IPS-NIHi7 (cell line): ENCODE measurements around the gene KHDC4.

Experiments used
- DNase-seq: peaks from one replicate; pipeline ENCODE4 v3.0.0; 2012; ENCODE audit warnings: mixed read lengths; ENCODE audit errors: extremely low spot score

Gene KHDC4

GRCh38 chr1:155934097-155934935, at the start of gene KHDC4:
KHDC4 (minus strand) TSS chr1:155934413; CDS start chr1:155934373, 40 bp downstream.
- DNase-seq, result peak; percentile 96

GRCh38 chr1:155983191-155984024, 49.2 kb upstream of the KHDC4 start:
- DNase-seq, result no peak

- DNase-seq, result no peak
Measured at GRCh38 chr1:155982106-155982505, 47.9 kb upstream of the KHDC4 start.

GRCh38 chr1:155981266-155982088, 47.3 kb upstream of the KHDC4 start:
- DNase-seq, result no peak

DNA sequence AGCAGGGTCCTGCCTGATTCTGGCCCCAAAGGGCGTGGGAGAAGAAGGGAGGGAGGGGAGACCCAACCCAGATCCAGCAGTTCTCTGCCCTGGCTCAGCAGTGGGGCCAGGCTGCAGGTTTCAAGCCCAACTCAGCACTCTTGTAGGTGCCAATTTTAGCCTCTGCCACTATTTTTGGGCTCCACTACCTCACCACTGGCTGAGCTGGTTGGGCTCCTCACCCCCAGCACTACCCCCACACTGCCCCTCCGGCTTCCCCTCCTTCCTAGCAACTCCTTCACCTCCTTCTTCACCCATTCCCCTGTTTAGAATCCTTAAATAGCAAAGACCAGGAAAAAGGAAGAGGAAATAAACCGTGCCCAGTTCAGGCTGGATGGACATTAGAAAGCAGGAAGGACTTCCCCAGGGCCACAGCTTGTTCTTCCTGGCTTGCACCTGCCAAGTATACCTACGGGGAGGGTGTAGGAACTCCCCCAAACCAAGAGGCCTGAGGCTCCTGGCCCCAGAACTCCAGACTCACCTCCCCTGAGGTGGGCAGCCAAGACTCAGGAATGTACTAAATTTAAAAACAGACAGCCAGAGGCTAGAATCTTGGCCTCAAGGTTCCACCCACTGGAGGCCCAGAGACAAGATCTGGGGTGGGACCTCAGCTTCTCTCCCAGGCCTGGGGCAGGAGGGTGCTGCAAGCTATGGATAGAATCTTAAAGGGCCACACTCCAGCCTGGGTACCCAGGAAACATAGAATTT, 45.6 kb upstream of the KHDC4 start:
- DNase-seq, result no peak

GRCh38 chr1:155978973-155979429, 44.8 kb upstream of the KHDC4 start:
- DNase-seq, result no peak

- DNase-seq, result peak; percentile 86
Measured at GRCh38 chr1:155978325-155978972, 44.2 kb upstream of the KHDC4 start, which contains the start of gene ARHGEF2. ARHGEF2 (minus strand) TSS chr1:155978547; CDS start chr1:155978427, 120 bp downstream.

GRCh38 chr1:155977690-155978324, 43.6 kb upstream of the KHDC4 start:
- no peak for DNase-seq

DNA sequence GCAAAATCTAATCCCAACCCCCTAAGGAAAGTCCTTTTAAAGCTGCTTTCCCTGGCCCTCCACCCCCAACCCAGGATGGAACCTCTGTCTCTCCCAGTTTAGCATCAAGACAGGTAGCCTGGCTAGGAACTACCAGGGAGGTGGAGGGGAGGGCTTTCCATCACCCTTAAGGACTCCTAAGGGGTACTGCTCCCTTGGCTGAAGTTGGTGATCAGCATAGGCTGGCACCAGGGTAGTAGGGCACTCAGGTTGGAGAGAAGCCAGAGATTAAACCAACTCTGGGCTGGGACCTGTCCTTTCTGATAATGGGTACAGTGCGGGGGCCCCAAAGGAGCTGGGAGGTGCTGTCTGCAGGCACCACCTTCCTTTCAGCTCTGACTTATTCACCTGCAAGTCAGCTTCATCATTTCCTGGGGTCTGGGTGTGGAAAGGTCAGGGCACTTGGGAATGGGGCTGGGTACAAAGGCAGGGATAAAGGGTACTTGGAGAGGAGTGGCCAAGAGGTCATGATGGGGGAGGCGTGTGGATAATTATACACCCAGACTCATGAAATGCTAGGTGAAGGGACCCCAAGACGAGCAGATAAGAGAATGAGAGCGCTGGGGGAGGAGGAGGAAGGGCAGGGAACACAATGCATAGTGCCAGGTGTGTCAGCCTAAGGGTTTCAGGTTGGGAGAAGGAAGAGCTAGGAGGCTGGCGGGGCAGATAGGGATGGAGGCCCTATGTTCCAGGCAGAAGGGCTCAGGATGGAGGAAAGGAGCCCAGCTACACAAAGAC, 42.9 kb upstream of the KHDC4 start:
- no peak for DNase-seq

GRCh38 chr1:155976062-155976912, 42.1 kb upstream of the KHDC4 start:
- peak; percentile 80 for DNase-seq

- DNase-seq, result no peak
Measured at GRCh38 chr1:155975375-155976061, 41.3 kb upstream of the KHDC4 start.

DNA sequence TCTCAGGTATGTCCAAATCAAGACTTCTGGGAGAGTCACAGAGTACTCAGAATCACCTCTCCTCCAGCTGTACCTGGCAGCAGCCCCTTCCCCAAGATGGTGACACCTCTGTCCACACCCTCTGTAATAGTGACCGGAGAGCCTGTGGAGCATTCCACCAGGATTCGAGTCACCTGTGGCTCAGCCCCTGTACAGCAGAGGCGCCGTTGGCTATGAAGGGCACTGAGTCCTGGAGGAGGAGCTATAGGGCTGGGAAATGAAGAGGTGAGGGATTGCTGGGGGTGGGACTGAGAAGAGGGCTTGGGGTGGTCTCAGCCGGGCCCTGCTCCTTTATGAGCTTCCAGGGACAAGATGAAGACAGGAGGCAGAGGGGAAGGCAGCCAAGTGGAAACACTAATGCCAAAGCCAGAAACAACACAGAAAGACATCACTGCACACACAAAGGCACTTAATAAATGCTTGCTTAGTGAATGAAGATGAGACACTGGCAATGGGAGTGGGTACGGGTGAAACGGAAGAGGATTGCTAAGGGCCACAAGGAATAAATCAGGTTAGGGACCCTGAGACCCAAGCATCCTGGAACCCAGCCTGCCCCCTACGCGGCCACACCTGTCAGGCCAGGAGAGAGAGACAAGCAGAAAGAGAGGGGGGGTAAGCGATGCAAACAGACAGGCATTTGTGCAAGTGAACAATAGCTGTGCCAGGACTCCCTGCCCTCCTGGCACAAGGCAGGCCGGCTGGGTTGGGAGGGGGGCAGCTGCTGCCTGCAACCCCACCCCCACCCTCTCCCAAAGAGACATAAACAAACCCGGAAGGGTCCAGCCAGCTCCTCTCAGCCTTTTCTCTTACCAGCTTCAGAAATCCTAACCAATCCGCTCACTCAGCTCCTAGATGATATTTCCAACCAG, 40.2 kb upstream of the KHDC4 start:
- no peak for DNase-seq

- DNase-seq, result no peak
Measured at GRCh38 chr1:155973723-155974122, 39.5 kb upstream of the KHDC4 start.

- DNase-seq, result no peak
Measured at GRCh38 chr1:155971910-155972809, 37.9 kb upstream of the KHDC4 start.

- no peak for DNase-seq
Measured at GRCh38 chr1:155970531-155971167, 36.4 kb upstream of the KHDC4 start.
